GM19324 (cell line): Measurements from ENCODE around the gene PACSIN2.

ENCODE experiments used
- ATAC-seq: cut with Tn5 transposase; IDR thresholded peaks from one replicate; pipeline ENCODE4 v1.9.1; 2021; ENCODE audit warnings: mild to moderate bottlenecking, moderate library complexity; ENCODE audit not compliant: unreplicated experiment, low FRiP score

PACSIN2 gene

DNA sequence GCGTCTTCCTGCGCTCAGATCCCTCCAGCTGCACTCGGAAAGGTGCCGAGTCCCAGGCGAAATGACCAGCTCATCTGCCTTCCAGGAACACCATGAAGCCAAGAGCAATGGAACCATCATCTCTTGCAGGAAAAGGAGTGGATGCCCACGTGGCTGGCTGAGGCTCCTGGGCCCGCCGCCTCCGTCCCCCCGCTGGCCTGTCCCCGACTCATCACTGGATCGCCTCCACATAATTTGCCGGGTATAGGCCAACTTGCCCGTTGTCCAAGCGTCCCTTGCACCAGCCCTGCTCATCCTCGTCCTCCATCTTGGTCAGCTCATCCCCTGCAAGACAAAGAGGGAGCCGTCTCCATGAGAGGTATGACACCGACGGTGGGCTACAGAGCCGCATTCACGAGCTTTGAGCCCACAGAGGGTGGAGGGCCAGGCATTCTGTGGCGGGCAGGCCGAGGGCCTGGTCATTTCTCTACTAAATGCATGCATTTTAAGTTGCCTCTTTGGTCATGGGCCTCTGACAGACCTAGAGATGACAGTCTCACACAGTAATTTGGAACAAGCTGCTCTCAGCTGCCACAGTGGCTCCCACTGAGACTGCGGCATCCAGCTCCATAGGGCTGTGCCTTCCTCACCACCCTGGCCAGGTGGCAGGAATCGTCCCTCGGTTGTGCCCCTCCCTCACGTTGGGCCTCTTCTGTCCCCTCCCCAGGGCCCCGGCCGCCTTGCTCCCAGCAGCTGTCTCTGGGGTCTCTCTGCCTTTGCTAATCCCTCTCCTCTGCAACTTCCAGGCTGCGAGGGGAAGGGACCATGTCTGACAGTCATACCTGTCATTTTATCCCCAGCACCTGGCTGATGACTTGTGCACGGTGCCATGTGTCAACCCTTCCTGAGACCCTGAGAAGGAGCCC lies 143.6 kb downstream of the PACSIN2 start:
- ATAC-seq: no peak

DNA sequence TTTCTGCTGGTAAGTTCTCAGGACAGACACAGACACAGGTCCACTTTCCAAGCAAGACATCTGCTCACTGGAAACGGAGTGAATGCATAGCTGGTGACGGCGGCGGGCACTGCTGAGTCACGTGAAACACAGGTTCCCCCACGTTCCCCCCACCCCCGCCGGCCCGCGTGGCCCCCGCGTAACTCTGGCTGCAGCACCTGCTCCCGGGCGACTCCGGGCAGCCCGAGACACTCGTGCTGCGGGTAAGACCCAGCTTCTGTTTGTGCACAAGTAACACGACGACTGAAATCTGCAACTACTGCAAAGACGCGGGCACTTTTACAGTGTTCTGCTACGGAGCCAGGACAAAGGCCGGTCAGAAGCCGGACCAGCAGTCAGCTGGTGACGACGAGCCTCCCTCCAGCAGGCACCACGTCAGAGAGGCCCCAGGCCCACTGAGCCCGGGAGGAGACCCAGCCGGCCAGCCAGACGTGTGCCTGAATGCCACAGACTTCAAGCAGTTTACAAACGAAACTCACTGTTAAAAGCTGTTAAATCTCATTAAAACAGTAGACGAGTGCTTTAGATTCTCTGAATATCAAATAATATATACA lies 145.0 kb downstream of the PACSIN2 start:
- ATAC-seq: no peak

DNA sequence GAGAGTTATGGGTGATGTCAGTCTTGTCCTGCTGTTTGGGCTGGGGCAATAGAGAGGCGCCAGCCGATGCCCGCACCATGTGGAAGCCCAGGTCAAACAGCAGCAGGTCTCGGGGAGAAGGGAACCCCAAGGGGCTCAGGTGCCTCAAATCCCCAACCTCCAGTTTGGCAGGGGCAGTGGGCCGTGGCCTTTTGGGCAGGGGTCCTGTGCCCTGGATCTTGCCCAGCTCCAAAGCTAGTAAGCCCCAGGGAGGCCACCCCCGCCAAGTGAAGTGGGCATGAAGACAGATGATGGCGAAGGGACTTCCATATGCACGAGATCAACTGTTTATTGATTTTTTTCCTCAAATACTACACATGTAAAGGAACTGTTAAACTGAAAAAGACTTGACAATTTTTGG lies 145.5 kb downstream of the PACSIN2 start:
- no peak for ATAC-seq

DNA sequence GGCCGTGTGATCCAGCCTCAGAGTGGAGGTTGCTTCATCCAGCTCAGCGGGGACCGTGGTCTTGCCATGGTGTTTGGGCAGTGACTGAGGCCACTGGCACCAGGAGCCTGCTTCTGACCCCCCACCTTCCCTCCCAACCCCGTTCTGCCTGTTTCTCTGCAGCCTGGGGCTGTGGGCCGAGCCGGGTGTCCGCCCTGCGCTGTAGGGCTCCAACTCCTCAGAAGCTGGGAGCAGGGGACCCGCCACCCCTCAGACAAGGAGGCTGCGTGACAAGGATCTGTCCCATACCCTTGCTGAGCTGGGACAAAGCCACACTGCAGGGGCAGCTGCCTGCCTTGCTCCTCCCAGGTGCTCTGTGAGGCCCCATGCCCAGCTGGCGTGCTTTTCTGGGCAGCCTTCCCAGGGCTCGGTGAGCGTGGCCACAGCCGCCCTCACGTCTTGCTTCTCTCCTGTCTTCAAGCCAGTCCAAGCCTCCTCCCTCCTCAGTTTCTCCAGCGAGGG lies 146.1 kb downstream of the PACSIN2 start:
- no peak for ATAC-seq

DNA sequence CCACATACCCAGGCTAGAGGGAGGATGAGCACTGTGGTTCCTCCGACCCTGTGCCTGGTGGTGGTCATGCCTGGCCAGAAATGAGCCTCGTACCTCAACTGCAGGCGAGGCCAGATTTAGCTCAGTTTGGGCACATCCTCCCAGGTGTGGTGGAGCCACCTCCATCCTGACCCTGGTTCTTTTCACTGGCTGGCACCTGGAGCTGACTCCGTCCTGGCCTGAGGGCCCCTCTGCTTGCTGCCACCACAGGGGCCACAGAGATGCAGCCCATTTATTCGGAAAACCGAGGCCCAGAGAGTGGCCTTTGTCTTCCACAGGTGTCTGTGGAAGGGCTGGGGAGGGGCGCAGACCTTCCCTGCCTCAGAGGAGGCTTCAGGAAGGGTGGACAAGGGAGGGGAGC lies 148.8 kb downstream of the PACSIN2 start:
- no peak for ATAC-seq

DNA sequence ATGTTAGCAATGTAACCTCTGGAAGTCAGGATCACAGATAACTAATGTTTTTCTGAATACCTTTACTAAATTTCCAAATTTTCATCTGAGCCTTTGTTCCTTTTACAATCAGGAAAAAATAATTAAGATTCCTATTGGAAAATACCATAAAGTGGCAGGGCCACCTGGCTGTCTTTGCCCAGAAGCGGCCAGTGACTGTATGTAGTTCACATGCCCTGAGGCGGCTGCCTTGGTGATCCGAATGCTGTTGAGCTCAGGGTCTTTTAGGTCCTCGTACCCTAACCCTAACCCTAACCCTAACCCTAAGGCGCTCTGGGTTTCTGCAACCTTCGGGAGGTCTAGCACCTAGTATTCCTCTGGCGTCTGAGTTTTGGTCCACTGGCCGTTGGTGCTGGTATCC lies 149.4 kb downstream of the PACSIN2 start:
- ATAC-seq: no peak

DNA sequence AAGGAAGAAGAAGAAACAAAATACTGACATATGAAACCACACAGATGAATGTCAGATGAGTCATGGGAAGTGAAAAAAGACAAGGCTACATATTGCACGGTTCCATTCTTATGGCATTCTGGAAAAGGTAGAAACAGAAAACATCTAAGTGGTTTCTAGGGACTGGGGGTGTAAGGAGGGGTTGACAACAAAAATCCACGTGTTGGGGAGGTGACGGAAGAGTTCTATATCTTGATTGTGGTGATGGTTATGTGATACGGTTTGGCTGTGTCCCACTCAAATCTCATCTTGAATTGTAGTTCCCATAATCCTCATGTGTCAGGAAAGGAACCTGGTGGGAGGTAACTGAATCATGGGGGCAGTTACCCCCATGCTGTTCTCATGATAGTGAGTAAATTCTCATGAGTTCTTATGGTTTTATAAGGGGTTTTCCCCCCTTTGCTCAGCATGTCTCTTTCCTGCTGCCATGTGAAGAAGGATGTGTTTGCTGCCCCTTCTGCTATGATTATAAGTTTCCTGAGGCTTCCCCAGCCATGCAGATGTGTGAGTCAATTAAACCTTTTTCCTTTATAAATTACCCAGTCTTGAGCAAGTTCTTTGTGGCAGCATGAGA lies 151.5 kb downstream of the PACSIN2 start:
- no peak for ATAC-seq

DNA sequence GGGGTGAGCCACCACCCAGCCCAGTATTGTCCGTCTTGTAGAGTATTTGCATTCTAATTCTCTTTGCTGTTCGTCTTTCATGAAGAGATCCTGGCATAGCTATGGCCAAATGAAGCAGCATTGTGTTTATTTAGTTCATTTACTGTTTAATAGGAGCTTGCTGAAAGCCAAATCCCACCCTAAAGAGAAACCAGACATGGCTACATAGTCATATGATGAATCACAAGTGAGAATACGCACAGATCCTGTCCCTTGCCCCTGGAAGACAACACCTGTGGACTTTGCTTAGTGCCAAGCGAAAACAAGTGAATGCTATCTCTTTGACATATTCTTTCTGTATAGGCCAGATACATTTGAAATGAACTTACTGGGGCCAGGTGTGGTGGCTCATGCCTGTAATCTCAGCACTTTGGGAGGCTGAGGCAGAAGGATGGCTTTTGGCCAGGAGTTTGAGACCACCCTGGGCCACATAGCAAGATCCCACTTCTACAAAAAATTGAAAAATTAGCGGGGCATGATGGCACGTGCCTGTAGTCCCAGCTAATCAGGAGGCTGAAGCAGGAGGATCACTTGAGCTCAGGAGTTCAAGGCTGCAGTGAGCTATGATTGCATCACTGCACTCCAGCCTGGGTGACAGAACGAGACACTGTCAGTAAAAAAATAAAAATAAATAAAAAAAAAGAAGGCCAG lies 152.8 kb downstream of the PACSIN2 start:
- no peak for ATAC-seq

DNA sequence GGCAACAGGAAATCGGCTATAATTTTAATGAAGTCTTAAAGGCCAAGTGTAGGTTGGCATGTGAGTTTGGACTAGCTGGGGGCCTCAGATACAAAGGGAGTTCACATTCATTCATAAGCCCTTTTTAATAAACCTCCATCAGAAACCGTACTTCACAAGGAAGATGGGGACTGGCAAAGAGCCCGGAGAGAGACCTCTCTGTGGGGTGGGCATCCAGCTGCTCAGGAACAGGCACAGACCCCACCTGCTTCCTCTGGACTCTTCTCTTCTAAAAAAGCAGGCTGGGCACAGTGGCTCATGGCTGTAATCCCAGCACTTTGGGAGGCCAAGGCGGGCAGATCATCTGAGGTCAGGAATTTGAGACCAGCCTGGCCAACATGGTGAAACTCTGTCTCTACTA lies 154.0 kb downstream of the PACSIN2 start:
- no peak for ATAC-seq

DNA sequence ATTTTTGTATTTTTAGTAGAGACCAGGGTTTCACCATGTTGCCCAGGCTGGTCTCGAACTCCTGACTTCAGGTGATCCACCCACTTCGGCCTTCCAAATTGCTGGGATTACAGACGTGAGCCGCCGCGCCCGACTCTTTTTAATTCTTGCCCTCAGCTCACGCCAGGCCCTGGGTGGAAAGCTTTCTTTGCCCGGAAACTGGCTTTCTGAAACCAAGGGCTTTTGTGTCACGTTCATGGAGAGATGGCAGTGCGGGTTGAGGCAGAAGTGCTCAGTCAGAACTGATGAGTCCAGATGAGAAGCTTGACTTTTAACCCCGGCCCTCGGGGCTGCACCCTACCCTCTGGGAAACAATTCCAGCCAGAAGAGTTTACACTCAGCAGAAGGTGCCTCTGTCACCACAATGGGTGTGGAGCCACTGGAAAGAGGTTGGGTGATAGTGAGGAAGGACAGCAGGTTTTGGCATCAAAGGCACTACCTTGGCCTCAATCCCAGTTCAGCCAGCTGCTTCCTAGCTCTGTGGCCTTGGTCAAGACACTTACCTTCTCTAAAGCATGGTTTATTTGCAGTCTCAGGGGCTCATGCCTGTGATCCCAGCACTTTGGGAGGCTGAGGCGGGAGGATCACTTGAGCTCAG lies 157.0 kb downstream of the PACSIN2 start:
- ATAC-seq: no peak

DNA sequence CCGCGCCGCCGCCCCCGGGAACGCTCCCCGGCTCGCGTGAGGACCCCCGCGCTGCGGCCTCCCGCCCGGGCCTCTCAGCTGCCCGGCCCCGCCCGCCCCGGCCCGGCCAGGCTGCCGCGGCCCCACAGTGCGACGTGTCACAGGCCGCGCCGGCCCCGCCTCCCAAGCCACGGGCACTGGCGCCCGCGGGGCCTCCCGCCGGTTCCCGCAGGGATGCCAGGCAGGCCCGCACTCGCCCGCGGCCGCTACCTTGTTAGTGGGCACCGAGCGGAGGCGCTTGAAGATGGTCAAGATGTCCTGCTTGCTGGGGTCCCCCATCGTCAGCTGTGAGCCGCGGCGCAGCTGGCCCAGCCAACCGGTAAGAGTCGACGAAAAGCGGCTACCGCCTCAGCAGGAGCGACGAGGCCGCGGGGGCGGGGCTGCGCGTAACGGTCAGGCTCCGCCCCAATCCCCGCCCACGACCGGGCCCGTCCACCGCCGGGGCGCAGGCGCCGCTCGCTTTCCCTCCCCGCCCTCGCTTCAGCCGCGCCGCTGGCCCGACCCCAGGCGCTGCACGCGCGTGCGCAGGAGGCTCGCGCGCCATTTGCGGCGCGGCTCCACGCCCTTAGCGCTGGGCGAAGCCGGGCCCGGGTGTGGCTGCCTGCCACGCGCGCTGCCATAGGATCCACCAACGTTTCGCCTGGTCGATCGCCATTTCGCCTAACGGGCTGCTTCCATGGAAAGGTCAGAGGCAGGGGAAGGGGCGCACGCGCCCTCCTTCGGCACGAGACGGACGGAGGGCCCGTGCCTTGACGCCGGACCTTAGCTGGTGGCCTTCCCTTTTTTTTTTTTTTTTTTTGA lies 157.9 kb downstream of the PACSIN2 start, which contains the start of gene ARFGAP3:
Gene ARFGAP3 (minus strand): TSS at position 409 of the 840 bp plus-strand sequence. CDS start 91 bp downstream, at position 318.
- peak; percentile 92 for ATAC-seq

DNA sequence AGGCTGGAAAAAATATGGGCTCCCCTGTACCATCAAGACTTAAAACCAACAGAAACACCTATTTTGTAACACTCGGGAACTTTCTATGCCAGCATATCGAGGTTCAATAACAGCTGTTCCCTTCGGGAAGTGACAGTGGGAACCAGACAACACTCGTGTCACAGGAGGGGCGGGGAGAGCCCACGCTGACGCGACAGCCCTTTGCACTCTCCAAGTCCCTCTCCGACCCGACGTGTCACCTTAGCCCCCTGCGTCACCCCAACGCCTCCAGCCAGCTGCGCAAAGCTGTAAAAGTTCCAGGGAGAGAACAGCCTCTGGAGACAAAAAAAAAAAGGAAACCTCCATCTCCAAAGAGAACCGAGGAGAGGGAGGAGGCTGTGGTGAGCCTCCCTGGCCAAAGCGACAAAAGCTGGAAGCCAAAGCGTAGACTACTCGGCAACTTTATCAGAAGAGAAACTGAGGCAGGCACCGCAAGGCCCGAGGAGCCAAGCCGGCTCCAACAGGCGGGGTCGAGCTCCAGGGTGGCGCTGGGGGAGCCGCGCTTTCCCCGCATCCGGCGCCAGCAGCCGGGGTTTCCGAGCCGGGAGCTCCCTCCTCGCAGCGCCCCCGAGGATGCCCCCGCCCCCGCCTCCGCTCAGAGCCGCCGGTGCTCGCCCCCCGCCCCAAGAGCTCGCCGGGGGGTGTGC lies 158.6 kb downstream of the PACSIN2 start:
- no peak for ATAC-seq

DNA sequence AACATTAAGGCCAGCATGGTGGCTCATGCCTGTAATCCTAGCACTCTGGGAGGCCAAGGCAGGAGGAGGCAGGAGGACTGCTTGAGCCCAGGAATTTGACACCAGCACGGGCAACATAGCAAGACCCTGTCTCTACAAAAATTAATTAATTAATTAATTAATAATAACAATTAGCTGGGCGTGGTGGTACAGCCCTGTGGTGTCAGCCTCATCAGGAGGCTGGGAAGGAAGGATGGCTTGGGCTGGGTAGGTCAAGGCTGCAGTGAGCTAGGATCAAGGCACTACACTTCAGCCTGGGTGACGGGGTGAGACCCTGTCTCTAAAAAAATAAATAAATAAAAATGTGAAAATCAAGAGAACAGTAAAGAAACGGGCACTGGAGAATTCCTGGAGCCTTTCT lies 159.2 kb downstream of the PACSIN2 start:
- no peak for ATAC-seq

DNA sequence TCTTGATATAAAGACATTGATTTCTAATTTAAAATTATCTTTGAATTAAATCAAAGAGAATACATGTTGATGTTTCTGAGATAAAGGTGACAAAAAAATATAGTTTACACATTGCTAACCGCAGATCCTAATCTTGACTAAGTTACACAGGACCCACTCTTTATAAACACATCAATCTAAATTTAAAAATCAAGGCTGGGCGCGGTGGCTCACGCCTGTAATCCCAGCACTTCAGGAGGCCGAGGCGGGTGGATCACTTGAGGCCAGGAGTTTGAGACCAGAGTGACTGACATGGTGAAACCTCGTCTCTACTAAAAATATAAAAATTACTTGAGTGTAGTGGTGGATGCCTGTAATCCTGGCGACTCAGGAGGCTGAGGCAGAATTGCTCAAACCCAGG lies 159.7 kb downstream of the PACSIN2 start:
- no peak for ATAC-seq

DNA sequence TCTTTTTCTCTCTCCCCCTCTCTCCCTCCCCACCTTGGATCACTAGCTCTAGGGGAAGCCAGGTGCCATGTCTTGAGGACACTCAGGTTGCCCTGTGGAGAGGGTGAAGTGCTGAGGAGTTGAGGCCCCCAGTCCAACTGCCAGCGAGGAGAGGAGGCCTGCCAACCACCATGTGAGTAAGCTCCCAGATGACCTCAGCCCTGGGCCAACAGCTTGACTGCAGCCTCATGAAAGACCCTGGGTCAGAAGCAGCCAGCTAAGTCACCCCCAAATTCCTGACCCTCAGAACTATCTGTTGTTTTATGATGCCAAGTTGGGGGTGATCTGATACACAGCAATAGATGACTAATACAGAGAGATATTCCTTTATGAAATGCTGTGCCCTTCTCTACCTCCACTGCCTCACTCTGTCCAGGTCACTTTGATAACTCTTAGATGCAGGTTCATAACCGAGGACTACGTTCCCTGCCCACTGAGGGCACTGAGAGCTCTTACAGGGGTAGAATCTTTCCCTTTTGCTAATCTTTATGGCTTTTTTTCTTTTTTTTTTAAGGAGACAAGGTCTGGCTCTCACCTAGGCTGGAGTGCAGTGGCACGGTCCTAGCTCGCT lies 165.9 kb downstream of the PACSIN2 start:
- no peak for ATAC-seq

DNA sequence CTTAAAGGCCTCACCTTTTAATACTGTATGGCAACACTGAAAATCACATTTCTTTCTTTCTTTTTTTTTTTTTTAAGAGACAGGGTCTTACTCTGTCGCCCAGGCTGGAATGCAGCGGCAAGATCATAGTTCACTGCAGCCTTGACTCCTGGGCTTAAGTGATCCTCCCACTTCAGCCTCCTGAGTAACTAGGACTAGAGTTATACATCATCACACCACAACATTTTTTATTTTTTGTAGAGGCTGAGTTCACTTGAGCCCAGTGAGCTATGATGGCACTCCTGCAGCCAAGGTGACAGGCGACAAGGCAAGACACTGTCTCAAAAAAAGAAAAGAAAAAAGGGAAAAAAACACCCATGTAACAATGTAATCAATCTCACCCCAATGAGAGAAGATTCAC lies 167.8 kb downstream of the PACSIN2 start:
- ATAC-seq: no peak

DNA sequence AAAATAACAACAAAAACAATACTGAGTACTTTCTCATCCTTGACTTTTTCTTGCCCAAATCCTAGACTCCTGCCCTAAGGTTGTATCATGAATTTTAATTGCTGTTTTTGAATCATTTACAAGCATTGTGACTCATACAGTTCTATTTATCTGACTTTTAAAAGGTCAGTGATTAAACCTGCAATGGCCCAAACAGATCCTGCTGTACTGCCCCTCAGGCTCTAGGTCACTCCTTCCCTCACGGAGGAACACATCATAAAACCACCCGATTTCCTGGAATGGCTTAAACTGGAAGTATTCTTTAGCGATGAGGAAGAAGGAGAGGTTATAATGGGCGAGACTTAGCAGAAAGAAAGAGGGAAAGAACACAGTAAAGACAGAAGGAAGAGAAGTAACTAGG lies 170.2 kb downstream of the PACSIN2 start:
- no peak for ATAC-seq

DNA sequence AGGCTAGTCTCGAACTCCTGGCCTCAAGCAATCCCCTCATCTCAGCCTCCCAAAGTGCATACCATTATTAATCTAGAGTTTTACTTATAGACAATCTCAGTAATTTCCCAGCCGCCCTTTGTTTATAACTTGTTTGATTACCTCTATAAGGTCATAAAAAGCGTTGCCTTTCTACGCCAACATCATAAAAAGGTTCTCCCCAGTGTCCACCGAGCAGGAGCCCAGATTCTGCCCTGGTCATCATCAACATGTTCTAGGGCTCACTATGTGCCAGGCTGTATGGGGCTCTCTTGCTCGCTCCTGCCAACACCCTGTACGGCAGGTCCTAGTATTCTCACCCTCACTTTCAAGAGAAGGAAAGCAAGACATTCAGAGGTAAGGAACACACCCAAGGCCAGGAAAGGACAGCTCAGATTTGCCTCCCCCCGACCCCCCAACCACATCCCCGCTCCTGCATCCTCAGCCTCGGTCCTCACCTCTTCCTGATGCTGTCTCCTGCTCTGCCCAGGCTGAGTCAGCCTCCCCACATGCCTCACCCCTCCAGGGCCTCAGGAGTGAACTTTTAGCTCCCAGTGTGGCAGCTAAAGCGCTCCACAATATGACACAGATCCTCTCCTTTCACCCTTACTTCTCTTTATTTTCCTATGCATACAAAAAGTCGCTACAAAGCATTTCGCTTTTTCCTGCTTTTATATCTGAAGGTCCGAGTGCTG lies 172.1 kb downstream of the PACSIN2 start:
- ATAC-seq: no peak
